GM13977 (cell line): Measurements from ENCODE around the gene CD63.

Source experiments
- DNase-seq: peaks from one replicate; pipeline ENCODE4 v3.0.0; 2012; ENCODE audit warnings: low spot score
- CTCF ChIP-seq: IDR thresholded peaks from 2 replicates; pipeline ENCODE4 v1.5.1; 2012; ENCODE audit warnings: mild to moderate bottlenecking, control low read depth; ENCODE audit not compliant: insufficient read depth; ENCODE audit errors: extremely low read depth, missing control alignments
- in situ Hi-C: fragments of 300-500 bp; cut with MboI; formaldehyde crosslinking; loops from one replicate; pipeline ENCODE4 v1.12.0; 2022; ENCODE audit warnings: low sequenced_read_pairs, low pct_unique_long_range_greater_than_20kb, mixed read lengths, inconsistent platforms; ENCODE audit not compliant: unreplicated experiment

The CD63 gene

DNA sequence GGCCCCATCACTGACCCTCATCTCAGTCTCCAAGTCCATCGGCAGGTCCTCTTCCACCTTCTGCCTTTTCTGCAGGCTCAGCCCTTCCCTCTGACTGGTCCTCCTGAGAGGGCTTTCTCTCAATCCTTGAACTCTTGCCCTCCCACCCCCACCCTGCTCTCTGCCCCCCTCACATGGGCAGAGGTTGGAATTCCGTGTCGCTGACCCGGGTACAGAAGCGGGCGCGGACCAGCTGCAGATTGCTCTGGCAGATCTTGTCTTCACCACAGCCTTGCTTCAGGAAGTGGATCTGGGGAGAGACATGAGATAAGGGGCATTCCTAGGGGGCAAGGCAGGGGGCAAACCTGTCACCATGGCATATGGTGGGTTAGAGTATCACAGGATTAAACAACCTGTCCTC is 33.5 kb downstream of the CD63 start:
- TF ChIP-seq CTCF, result no peak
- in situ Hi-C loops, result no loop called here
- no peak for DNase-seq

GRCh38 chr12:55694651-55695050 is 34.2 kb downstream of the CD63 start:
- in situ Hi-C loops, result no loop called here
- no peak for DNase-seq
- TF ChIP-seq CTCF, result no peak

- TF ChIP-seq CTCF, result no peak
- in situ Hi-C loops, result no loop called here
- no peak for DNase-seq
Measured at GRCh38 chr12:55694188-55694515, 34.7 kb downstream of the CD63 start.

DNA sequence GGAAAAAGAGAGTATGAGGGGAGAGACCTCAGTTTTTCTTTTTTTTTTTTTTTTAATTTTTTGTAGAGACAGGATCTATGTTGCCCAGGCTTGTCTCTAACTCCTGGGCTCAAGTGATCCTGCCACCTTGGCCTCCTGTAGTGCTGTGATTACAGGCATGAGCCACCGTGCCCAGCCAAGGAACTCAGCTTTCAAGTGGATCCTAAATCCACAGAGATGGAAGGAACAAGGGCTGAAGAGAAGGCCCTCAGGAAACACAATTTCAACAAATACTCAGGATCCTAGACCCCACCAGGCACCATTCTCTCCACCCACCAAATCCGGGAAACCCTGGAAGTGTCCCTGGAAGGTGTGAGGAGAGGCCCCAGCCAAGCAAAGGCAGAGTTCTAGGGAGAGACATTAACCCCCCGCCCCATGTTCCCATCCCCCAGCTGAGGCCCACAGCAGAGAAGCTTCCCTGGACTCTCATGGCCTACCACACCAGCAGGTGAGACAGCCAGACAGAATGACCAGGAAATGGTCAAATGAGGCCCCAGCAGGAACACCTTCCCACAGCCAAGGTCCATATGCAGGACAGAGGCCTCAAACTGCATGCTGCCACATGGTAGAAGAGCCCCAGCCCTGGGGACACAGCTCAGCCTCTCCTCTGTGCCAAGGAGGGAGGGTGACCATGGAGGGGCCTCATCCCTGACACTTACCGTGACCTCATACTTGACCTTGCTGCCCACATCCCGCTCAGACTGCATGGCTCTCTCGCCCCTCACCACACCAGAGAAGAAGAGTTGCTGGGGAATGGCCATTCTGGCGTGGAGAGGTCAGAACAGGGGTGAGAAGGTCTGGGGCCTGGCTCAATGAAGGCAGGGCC is 35.3 kb downstream of the CD63 start:
- in situ Hi-C loops, result no loop called here
- no peak for TF ChIP-seq CTCF
- DNase-seq, result no peak

GRCh38 chr12:55692631-55693322 is 36.0 kb downstream of the CD63 start:
- no peak for DNase-seq
- no peak for TF ChIP-seq CTCF
- in situ Hi-C loops, result no loop called here

- in situ Hi-C loops, result no loop called here
- no peak for TF ChIP-seq CTCF
- no peak for DNase-seq
Measured at GRCh38 chr12:55688716-55689655, 39.8 kb downstream of the CD63 start.
